Endothelial cell of umbilical vein (primary cell): ENCODE measurements around the gene KREMEN1. TPM values are rescaled to one million over a fixed set of nuclear protein-coding genes. Genes with fewer than 3 reads are reported as not detected.

Experiments
- BruUV-seq: library from RNA; stranded (reverse); fragments of 400-500 nt; replicated peaks from 2 replicates; lab custom pipeline; 2021; lab: Mats Ljungman, UMichigan
- CTCF ChIA-PET: fragments of 300-600, 350-600 bp; sonication (Branson Sonifier 250); formaldehyde crosslinking; loops from one replicate; lab custom pipeline; 2021; ENCODE audit warnings: antibody characterized with exemption, inconsistent platforms; lab: Charles Lee
- POLR2A ChIA-PET: fragments of 300-600, 350-600 bp; sonication (Branson Sonifier 250); formaldehyde crosslinking; loops from one replicate; lab custom pipeline; 2021; ENCODE audit warnings: antibody characterized with exemption, inconsistent platforms; lab: Charles Lee
- DNase-seq: peaks from one replicate; pipeline ENCODE4 v3.0.0-alpha.2; 2011; ENCODE audit warnings: low read depth, low spot score
- FAIRE-seq: peaks from 2 replicates; lab custom pipeline; 2011; peaks lifted over from hg19 to GRCh38; lab: Jason Lieb, UNC
- H2AFZ ChIP-seq: 2 replicates; pipeline ENCODE4 v1.6.0; 2012; ENCODE audit warnings: low read depth, low read length, control low read depth, inconsistent platforms
- H3K27ac ChIP-seq: 2 replicates; pipeline ENCODE4 v1.5.1; 2011; ENCODE audit warnings: low read depth, mild to moderate bottlenecking, control low read depth, low read length, moderate library complexity; ENCODE audit not compliant: insufficient read depth
- H3K27me3 ChIP-seq, 2 experiments: 2 replicates each; pipeline versions ENCODE4 v1.6.0 to v1.6.1; 2011; ENCODE audit warnings: low read length in 2 of 2, mixed read lengths in 1 of 2; ENCODE audit not compliant: control insufficient read depth in 2 of 2, insufficient read depth in 2 of 2
- H3K36me3 ChIP-seq, 2 experiments: 2 replicates in 1 of 2; 3 replicates in 1 of 2; pipeline ENCODE4 v1.5.1; 2011; ENCODE audit warnings: low read length in 2 of 2, mild to moderate bottlenecking in 1 of 2, moderate library complexity in 1 of 2; ENCODE audit not compliant: control insufficient read depth in 2 of 2, insufficient read depth in 2 of 2; ENCODE audit errors: extremely low read depth in 1 of 2
- H3K4me1 ChIP-seq: 3 replicates; pipeline ENCODE4 v1.5.1; 2011; ENCODE audit warnings: mild to moderate bottlenecking, low read length; ENCODE audit not compliant: control insufficient read depth, insufficient read depth; ENCODE audit errors: extremely low read depth
- H3K4me2 ChIP-seq: 2 replicates; pipeline ENCODE4 v1.6.1; 2011; ENCODE audit warnings: low read length, control low read depth, mixed read lengths; ENCODE audit not compliant: insufficient read depth
- H3K4me3 ChIP-seq, 3 experiments: fragments of 200-600 bp in 1 of 3; sonication (generic), shearing (Covaris generic) in 1 of 3; replicated peaks in 1 of 3; 2 replicates each; pipeline ENCODE4 v1.5.1; 2011 to 2016; ENCODE audit warnings: control low read depth in 3 of 3, low read length in 3 of 3, mild to moderate bottlenecking in 2 of 3, inconsistent platforms in 1 of 3, low read depth in 1 of 3, moderate library complexity in 1 of 3; ENCODE audit not compliant: insufficient read depth in 1 of 3
- H3K79me2 ChIP-seq: 2 replicates; pipeline ENCODE4 v1.6.0; 2012; ENCODE audit warnings: low read length, inconsistent platforms; ENCODE audit not compliant: control insufficient read depth, insufficient read depth
- H3K9ac ChIP-seq: replicated peaks from 2 replicates; pipeline ENCODE3; 2011; ENCODE audit warnings: low read length, control low read depth; ENCODE audit not compliant: insufficient read depth; ENCODE audit errors: extremely low read depth
- H3K9me1 ChIP-seq: replicated peaks from 3 replicates; pipeline ENCODE4 v1.6.0; 2011; ENCODE audit warnings: mild to moderate bottlenecking, low read length; ENCODE audit not compliant: control insufficient read depth, insufficient read depth; ENCODE audit errors: extremely low read depth
- H3K9me3 ChIP-seq: replicated peaks from 2 replicates; pipeline ENCODE4 v1.5.1; 2012; ENCODE audit warnings: low read length, inconsistent platforms; ENCODE audit not compliant: control insufficient read depth, insufficient read depth
- H4K20me1 ChIP-seq: replicated peaks from 2 replicates; pipeline ENCODE3; 2011; ENCODE audit warnings: mild to moderate bottlenecking, low read length; ENCODE audit not compliant: control insufficient read depth, insufficient read depth; ENCODE audit errors: extremely low read depth
- FOS ChIP-seq: IDR thresholded peaks from 2 replicates; pipeline ENCODE4 v1.6.1; 2011; ENCODE audit warnings: mild to moderate bottlenecking, low read length, moderate library complexity, borderline replicate concordance; ENCODE audit not compliant: insufficient read depth
- GATA2 ChIP-seq: IDR thresholded peaks from 2 replicates; pipeline ENCODE4 v1.7.0; 2011; ENCODE audit warnings: low read depth, mild to moderate bottlenecking, moderate library complexity, mixed read lengths, low read length; ENCODE audit not compliant: insufficient read length, insufficient read depth
- JUN ChIP-seq: IDR thresholded peaks from 2 replicates; pipeline ENCODE4 v1.6.1; 2011; ENCODE audit warnings: borderline replicate concordance, low read depth; ENCODE audit not compliant: insufficient read length, insufficient read depth
- dilution Hi-C: fragments of 300-500 bp; cut with MboI; formaldehyde crosslinking; loops from one replicate; pipeline ENCODE4 v1.15.0; 2019; ENCODE audit warnings: low sequenced_read_pairs; ENCODE audit not compliant: extremely low pct_ligation_motif_present
- intact Hi-C: fragments of 100-400 bp; cut with micrococcal nuclease; formaldehyde crosslinking; loops from one replicate; pipeline ENCODE4 v1.10.0; 2022
- polyA plus RNA-seq, 4 experiments: library from polyadenylated mRNA; depleted of rRNA in 3 of 4; stranded (reverse) in 3 of 4; unstranded in 1 of 4; fragments of >200 nt; gene quantifications; 2 replicates each; pipeline versions ENCODE4 v1.2.1 to v1.2.3, GENCODE V29; 2011 to 2012; ENCODE audit warnings: missing spikeins in 1 of 4
- total RNA-seq: library from RNA; stranded (reverse); gene quantifications from 2 replicates; pipeline ENCODE4 v1.2.3, GENCODE V29; 2021
- TF ChIP-seq, protein P1 (sequence below), 2 donors: IDR thresholded peaks; 1 replicate in 1 of 2; 2 replicates in 1 of 2; pipeline ENCODE4 v1.5.1; 2011; ENCODE audit warnings: low read length in 2 of 2, mild to moderate bottlenecking in 2 of 2, moderate library complexity in 2 of 2, control low read depth in 1 of 2, inconsistent platforms in 1 of 2, low read depth in 1 of 2; ENCODE audit not compliant: insufficient read depth in 1 of 2; ENCODE audit errors: extremely low read depth in 1 of 2

The KREMEN1 gene
- total and polyA plus RNA-seq, 2 donors (not counting 3 experiments of a cell fraction or from before 2014, with no cell fraction given), result 0.58 to 1.1 TPM

DNA sequence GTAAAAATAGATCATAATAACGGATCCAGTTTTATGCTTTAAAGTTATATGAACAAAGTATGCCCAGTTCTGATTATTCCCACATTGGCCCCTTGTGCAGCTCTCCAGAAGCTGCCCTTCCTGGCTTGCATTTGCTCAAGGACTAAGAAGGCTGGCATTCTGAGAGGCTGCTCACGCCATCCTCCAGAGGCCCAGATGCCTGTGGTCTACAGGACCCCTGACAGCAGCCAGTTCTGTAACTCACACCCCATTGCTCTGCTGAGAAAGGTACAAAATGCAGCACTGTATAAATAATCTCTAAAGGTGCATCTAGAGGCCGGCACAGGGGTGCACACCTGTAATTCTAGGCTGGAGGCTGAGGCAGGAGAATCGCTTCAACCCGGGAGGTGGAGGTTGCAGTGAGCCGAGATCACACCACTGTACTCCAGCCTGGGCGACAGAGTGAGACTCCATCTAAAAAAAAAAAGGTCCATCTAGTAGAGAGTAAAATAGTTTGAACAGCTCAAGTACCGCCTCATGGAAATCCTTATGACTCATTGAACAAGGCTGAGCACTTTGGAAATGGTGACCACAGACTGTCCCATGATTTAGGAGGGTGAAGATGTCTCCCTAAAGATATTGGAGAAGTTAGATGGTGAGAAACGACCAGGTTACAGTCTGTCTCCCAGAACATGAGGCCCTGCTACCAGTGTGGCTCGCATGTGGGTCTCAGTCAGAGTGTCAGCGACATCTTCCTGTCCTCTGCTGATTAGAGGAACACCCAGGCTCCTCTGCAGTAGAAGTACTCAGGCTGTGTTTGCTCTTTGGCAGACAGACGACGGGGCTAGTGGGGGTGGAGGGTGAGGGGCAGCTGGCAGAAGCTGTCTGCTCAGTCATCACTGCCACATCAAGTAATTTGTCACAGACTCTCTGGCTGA, 56.3 kb downstream of the KREMEN1 start:
- H3K9ac ChIP-seq, result no peak overlapping the region
- no peaks in the 10 kb centered on the region for H3K36me3 ChIP-seq
- intact Hi-C loops, result no loop called here
- H3K4me2 ChIP-seq, result no peak overlapping the region
- no peaks in the 10 kb centered on the region for H3K4me1 ChIP-seq
- no TSS peak for BruUV-seq
- H3K9me3 ChIP-seq, result no peaks in the 10 kb centered on the region
- TF ChIP-seq, protein P1, sequence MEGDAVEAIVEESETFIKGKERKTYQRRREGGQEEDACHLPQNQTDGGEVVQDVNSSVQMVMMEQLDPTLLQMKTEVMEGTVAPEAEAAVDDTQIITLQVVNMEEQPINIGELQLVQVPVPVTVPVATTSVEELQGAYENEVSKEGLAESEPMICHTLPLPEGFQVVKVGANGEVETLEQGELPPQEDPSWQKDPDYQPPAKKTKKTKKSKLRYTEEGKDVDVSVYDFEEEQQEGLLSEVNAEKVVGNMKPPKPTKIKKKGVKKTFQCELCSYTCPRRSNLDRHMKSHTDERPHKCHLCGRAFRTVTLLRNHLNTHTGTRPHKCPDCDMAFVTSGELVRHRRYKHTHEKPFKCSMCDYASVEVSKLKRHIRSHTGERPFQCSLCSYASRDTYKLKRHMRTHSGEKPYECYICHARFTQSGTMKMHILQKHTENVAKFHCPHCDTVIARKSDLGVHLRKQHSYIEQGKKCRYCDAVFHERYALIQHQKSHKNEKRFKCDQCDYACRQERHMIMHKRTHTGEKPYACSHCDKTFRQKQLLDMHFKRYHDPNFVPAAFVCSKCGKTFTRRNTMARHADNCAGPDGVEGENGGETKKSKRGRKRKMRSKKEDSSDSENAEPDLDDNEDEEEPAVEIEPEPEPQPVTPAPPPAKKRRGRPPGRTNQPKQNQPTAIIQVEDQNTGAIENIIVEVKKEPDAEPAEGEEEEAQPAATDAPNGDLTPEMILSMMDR (IDR thresholded peaks at IDR 0.05; ENCODE audit: extremely low read depth in 1 of 2, insufficient read depth in 1 of 2, low read depth in 1 of 2, low read length in 2 of 2), result no peak
- no peak for TF ChIP-seq GATA2
- no peak for TF ChIP-seq JUN
- TF ChIP-seq FOS, result no peak
- no peaks in the 10 kb centered on the region for H3K27me3 ChIP-seq
- DNase-seq, result no peak
- H3K9me1 ChIP-seq, result no peaks in the 10 kb centered on the region
- no peaks in the 10 kb centered on the region for H4K20me1 ChIP-seq
- no peak overlapping the region for H3K27ac ChIP-seq
- ChIA-PET POLR2A (no interaction called here), CTCF (no interaction called here)
- dilution Hi-C loops, result no loop called here
- H2AFZ ChIP-seq, result no peak overlapping the region
- no peak for FAIRE-seq
- no peaks in the 10 kb centered on the region for H3K79me2 ChIP-seq
- no peak overlapping the region for H3K4me3 ChIP-seq
